Suprapubic skin (tissue), 4 donors: ENCODE results near the gene FAM83E. TPM values are rescaled to one million over a fixed set of nuclear protein-coding genes. Genes with fewer than 3 reads are reported as not detected.
A peak's percentile ranks its signal among the peaks of the same experiment; 100 is the strongest.

Experiments used
- DNase-seq, 2 donors: peaks; one replicate each; pipeline ENCODE4 v3.0.0-alpha.2; 2019; ENCODE audit warnings: low spot score in 2 of 2
- H3K27ac ChIP-seq: fragments of 200-600 bp; sonication (generic); one replicate; pipeline ENCODE4 v1.5.1; 2019
- H3K27me3 ChIP-seq: fragments of 200-600 bp; sonication (generic); one replicate; pipeline ENCODE4 v1.5.1; 2019
- H3K36me3 ChIP-seq: fragments of 200-600 bp; sonication (generic); one replicate; pipeline ENCODE4 v1.5.1; 2019
- H3K4me1 ChIP-seq: fragments of 200-600 bp; sonication (generic); one replicate; pipeline ENCODE4 v1.5.1; 2019
- H3K4me3 ChIP-seq: fragments of 200-600 bp; sonication (generic); one replicate; pipeline ENCODE4 v1.5.1; 2019; ENCODE audit warnings: mild to moderate bottlenecking
- H3K9me3 ChIP-seq: fragments of 200-600 bp; sonication (generic); one replicate; pipeline ENCODE4 v1.5.1; 2019
- CTCF ChIP-seq, 2 donors: fragments of 200-600 bp in 1 of 2; fragments of 450-650 bp in 1 of 2; sonication (generic) in 1 of 2; IDR thresholded peaks; one replicate each; pipeline ENCODE4 v1.5.1; 2016 to 2019; ENCODE audit warnings: antibody characterized with exemption in 2 of 2, mild to moderate bottlenecking in 1 of 2, moderate library complexity in 1 of 2
- EP300 ChIP-seq: sonication (generic); formaldehyde crosslinking; IDR thresholded peaks from one replicate; pipeline ENCODE4 v1.6.1; 2017; ENCODE audit warnings: antibody characterized with exemption
- POLR2A ChIP-seq, 2 donors: fragments of 450-650 bp; IDR thresholded peaks; one replicate each; pipeline ENCODE4 v1.6.1; 2017; ENCODE audit warnings: antibody characterized with exemption in 2 of 2, mild to moderate bottlenecking in 2 of 2, moderate library complexity in 2 of 2
- POLR2AphosphoS5 ChIP-seq, 3 donors: sonication (generic); formaldehyde crosslinking; IDR thresholded peaks; one replicate each; pipeline ENCODE4 v1.6.1; 2017; ENCODE audit warnings: antibody characterized with exemption in 3 of 3
- WGBS: methylation state at CpG from one replicate; pipeline ENCODE4 v1.1.5; 2018; 5-methylcytosine and 5-hydroxymethylcytosine counted together
- total RNA-seq, 4 donors: library from RNA; depleted of rRNA; stranded (reverse); fragments of >200 nt; gene quantifications; one replicate each; pipeline ENCODE4 v1.1.0, GENCODE V29; 2016

FAM83E gene
- total RNA-seq, 4 donors from 2014 or later, result 0.87 to 5.1 (median 1.1) TPM

- Histone ChIP-seq H3K4me1 (peaks cover 57% of the 10 kb centered on the region), H3K27ac (peak overlapping the region; percentile 88)
- no peak for DNase-seq
Observed at GRCh38 chr19:48616041-48616436, 1.2 kb upstream of the FAM83E start.

GRCh38 chr19:48615231-48616040 is 560 bp upstream of the FAM83E start:
- TF ChIP-seq EP300, result no peak
- no peak for DNase-seq
- WGBS, result 56% methylated on average over 15 of the region's 19 CpGs
- no peak overlapping the region for H3K4me3 ChIP-seq
- H3K36me3 ChIP-seq, result peaks cover 30% of the 10 kb centered on the region
- peak overlapping the region; percentile 27 for H3K27ac ChIP-seq
- peaks cover 55% of the 10 kb centered on the region for H3K4me1 ChIP-seq
- no peaks in the 10 kb centered on the region for H3K9me3 ChIP-seq
- H3K27me3 ChIP-seq, result no peaks in the 10 kb centered on the region

More at GRCh38 chr19:48616041-48616436, 1.2 kb upstream of the FAM83E start:
- 75% methylated on average over 11 of the region's 16 CpGs for WGBS
- no peak overlapping the region for H3K4me3 ChIP-seq
- no peak for TF ChIP-seq CTCF (IDR thresholded peaks at IDR 0.05)
- TF ChIP-seq POLR2AphosphoS5 (IDR thresholded peaks at IDR 0.05), result no peak
- H3K9me3 ChIP-seq, result no peaks in the 10 kb centered on the region
- no peaks in the 10 kb centered on the region for H3K27me3 ChIP-seq
- peaks cover 30% of the 10 kb centered on the region for H3K36me3 ChIP-seq

GRCh38 chr19:48613852-48614435 is 932 bp downstream of the FAM83E start:
- Histone ChIP-seq H3K36me3 (peaks cover 30% of the 10 kb centered on the region), H3K4me3 (no peak overlapping the region), H3K9me3 (no peaks in the 10 kb centered on the region), H3K4me1 (peaks cover 45% of the 10 kb centered on the region), H3K27me3 (no peaks in the 10 kb centered on the region), H3K27ac (peak overlapping the region; percentile 69)
- TF ChIP-seq CTCF (IDR thresholded peaks at IDR 0.05) (no peak), POLR2AphosphoS5 (IDR thresholded peaks at IDR 0.05) (no peak), EP300 (no peak), POLR2A (IDR thresholded peaks at IDR 0.05) (no peak)
- 66% methylated on average over 13 of the region's 13 CpGs for WGBS
- no peak for DNase-seq

- no peak for TF ChIP-seq POLR2A (IDR thresholded peaks at IDR 0.05)
- TF ChIP-seq CTCF (IDR thresholded peaks at IDR 0.05), result no peak
- no peak for TF ChIP-seq POLR2AphosphoS5 (IDR thresholded peaks at IDR 0.05)
- no peak for TF ChIP-seq EP300
- H3K36me3 ChIP-seq, result peaks cover 30% of the 10 kb centered on the region
- no peaks in the 10 kb centered on the region for H3K9me3 ChIP-seq
- H3K4me1 ChIP-seq, result peaks cover 45% of the 10 kb centered on the region
- H3K27me3 ChIP-seq, result no peaks in the 10 kb centered on the region
- 81% methylated on average over 20 of the region's 39 CpGs for WGBS
- no peak for DNase-seq
- H3K27ac ChIP-seq, result peak overlapping the region; percentile 69
- H3K4me3 ChIP-seq, result no peak overlapping the region
Observed at GRCh38 chr19:48613024-48613851, 1.6 kb downstream of the FAM83E start.

- TF ChIP-seq POLR2AphosphoS5 (IDR thresholded peaks at IDR 0.05), result no peak
- no peak for TF ChIP-seq POLR2A (IDR thresholded peaks at IDR 0.05)
- no peak for TF ChIP-seq EP300
- TF ChIP-seq CTCF (IDR thresholded peaks at IDR 0.05), result no peak
- Histone ChIP-seq H3K27ac (no peak overlapping the region), H3K27me3 (no peaks in the 10 kb centered on the region), H3K4me1 (peaks cover 31% of the 10 kb centered on the region), H3K36me3 (peaks cover 23% of the 10 kb centered on the region), H3K4me3 (no peak overlapping the region), H3K9me3 (no peaks in the 10 kb centered on the region)
- 87% methylated on average over 7 of the region's 14 CpGs for WGBS
- no peak for DNase-seq
Observed at GRCh38 chr19:48611872-48612271, 3.0 kb downstream of the FAM83E start.
